ENCODE data around the gene IVD.

The IVD gene

GRCh38 chr15:40416056-40416455, 10.5 kb downstream of the IVD start:
- no peak for DNase-seq

- no peak for DNase-seq
These were observed 12.5 kb downstream of the IVD start for GRCh38 chr15:40418126-40418525.

- DNase-seq = no peak
These were observed 14.6 kb downstream of the IVD start for GRCh38 chr15:40420071-40420713.

GRCh38 chr15:40420793-40421192, 15.2 kb downstream of the IVD start:
- DNase-seq = no peak

GRCh38 chr15:40421246-40422157, 15.9 kb downstream of the IVD start:
- DNase-seq = peak; percentile 64

GRCh38 chr15:40424483-40425115, 19.0 kb downstream of the IVD start:
- no peak for DNase-seq

- DNase-seq = no peak
These were observed 20.1 kb downstream of the IVD start for GRCh38 chr15:40425681-40426080.

GRCh38 chr15:40427188-40427587, 21.6 kb downstream of the IVD start:
- no peak for DNase-seq

- DNase-seq = no peak
These were observed 22.6 kb downstream of the IVD start for GRCh38 chr15:40428185-40428584.

- no peak for DNase-seq
These were observed 23.6 kb downstream of the IVD start for GRCh38 chr15:40429068-40429710.

- DNase-seq = no peak
These were observed 24.7 kb downstream of the IVD start for GRCh38 chr15:40430271-40430805.

- DNase-seq = no peak
These were observed 29.6 kb downstream of the IVD start for GRCh38 chr15:40435023-40435709.

- DNase-seq = no peak
These were observed 30.1 kb downstream of the IVD start for GRCh38 chr15:40435710-40436089.

GRCh38 chr15:40436116-40436891, 30.7 kb downstream of the IVD start:
- DNase-seq = no peak

- no peak for DNase-seq
These were observed 31.5 kb downstream of the IVD start for GRCh38 chr15:40436892-40437751.

- no peak for DNase-seq
These were observed 32.4 kb downstream of the IVD start for GRCh38 chr15:40437752-40438687.

GRCh38 chr15:40438712-40439111, 33.1 kb downstream of the IVD start:
- no peak for DNase-seq

- DNase-seq = no peak
These were observed 33.9 kb downstream of the IVD start for GRCh38 chr15:40439461-40439959.
